Measurements from ENCODE around the gene LYRM4. TPM values are rescaled to one million over a fixed set of nuclear protein-coding genes. Genes with fewer than 3 reads are reported as not detected.

LYRM4 gene
- total RNA-seq, 6 experiments from 2014 or later = 5.7 to 11.5 (median 8.5) TPM

DNA sequence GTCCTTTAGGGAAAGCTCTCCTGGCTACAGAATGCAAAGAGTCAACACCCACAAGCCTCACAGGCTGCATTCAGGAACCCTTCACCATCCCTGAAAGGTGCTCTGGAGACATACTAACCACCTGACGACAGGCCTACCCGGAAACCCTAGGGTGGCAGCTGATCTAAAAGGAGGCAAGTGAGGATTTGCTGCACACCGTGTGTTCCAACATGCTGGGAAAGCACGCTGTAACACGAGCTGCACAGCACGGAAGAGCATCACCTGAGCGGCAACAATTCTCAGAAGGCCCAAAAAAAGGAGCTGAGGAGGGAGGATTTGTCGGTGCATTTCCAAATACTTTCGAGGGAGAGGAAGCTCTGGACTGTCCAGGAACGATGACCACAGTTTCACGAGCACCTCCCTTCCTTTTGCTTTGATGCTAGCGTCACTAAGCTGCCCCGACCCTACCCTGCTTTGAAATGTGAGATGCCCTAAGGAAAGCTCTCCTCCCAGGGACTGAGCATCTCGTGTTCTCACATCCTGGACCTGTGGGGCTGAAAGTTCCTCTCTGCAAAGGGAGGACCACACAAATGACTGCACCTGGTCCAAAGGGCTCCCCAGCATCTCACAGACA, 88.6 kb downstream of the LYRM4 start:
- no peaks in the 10 kb centered on the region for H3K27me3 ChIP-seq
- H3K4me3 ChIP-seq = no peak overlapping the region
- TF ChIP-seq, protein P1, sequence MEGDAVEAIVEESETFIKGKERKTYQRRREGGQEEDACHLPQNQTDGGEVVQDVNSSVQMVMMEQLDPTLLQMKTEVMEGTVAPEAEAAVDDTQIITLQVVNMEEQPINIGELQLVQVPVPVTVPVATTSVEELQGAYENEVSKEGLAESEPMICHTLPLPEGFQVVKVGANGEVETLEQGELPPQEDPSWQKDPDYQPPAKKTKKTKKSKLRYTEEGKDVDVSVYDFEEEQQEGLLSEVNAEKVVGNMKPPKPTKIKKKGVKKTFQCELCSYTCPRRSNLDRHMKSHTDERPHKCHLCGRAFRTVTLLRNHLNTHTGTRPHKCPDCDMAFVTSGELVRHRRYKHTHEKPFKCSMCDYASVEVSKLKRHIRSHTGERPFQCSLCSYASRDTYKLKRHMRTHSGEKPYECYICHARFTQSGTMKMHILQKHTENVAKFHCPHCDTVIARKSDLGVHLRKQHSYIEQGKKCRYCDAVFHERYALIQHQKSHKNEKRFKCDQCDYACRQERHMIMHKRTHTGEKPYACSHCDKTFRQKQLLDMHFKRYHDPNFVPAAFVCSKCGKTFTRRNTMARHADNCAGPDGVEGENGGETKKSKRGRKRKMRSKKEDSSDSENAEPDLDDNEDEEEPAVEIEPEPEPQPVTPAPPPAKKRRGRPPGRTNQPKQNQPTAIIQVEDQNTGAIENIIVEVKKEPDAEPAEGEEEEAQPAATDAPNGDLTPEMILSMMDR (IDR thresholded peaks at IDR 0.05) = no peak
- TF ChIP-seq POLR2A (IDR thresholded peaks at IDR 0.05) = no peak
- no peaks in the 10 kb centered on the region for H3K9me3 ChIP-seq
- intact Hi-C loops (cut with DNase I) = no loop called here
- no peak for DNase-seq
- no peak for ATAC-seq
- no peaks in the 10 kb centered on the region for H3K36me3 ChIP-seq
- H3K4me1 ChIP-seq = no peaks in the 10 kb centered on the region
- no peak overlapping the region for H3K27ac ChIP-seq
- WGBS (ENCODE audit: insufficient coverage, low coverage, low lambda C conversion rate, missing lambda C conversion rate) = 82% methylated on average over 14 of the region's 14 CpGs

GRCh38 chr6:5167501-5167900, 93.2 kb downstream of the LYRM4 start:
- no peak overlapping the region for H3K27ac ChIP-seq
- no peaks in the 10 kb centered on the region for H3K4me1 ChIP-seq
- DNase-seq = no peak
- ATAC-seq = no peak
- no peaks in the 10 kb centered on the region for H3K27me3 ChIP-seq
- no peaks in the 10 kb centered on the region for H3K36me3 ChIP-seq
- 63% methylated on average over 4 of the region's 4 CpGs for WGBS (ENCODE audit: insufficient coverage, low coverage, low lambda C conversion rate, missing lambda C conversion rate)
- no peak overlapping the region for H3K4me3 ChIP-seq
- intact Hi-C loops (cut with DNase I) = no loop called here
- H3K9me3 ChIP-seq = no peaks in the 10 kb centered on the region
- TF ChIP-seq POLR2A (IDR thresholded peaks at IDR 0.05) = no peak
- TF ChIP-seq, protein P1 (IDR thresholded peaks at IDR 0.05) = no peak

DNA sequence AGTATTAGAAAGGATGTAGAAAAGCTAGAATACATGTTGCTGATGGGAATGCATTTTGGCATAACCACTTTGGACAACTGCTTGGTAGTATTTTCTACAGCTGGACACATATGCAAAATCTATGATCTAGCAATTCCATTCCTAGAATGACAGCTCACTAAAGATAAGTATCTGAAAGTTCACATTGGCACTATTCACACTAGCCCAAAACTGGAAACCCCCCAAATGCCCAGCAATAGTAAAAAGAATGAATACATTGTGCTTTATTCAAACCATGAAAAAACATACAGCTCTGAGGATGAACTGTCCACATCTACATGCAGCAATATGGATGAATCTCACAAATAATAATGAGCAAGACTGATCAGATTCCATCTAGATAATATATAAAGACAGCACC, 96.7 kb downstream of the LYRM4 start:
- H3K27me3 ChIP-seq = no peaks in the 10 kb centered on the region
- DNase-seq = no peak

GRCh38 chr6:5163247-5163646, 97.5 kb downstream of the LYRM4 start:
- no peaks in the 10 kb centered on the region for H3K27me3 ChIP-seq
- ATAC-seq = no peak
- DNase-seq = no peak
- no peaks in the 10 kb centered on the region for H3K36me3 ChIP-seq
- 93% methylated on average over 6 of the region's 6 CpGs for WGBS (ENCODE audit: insufficient coverage, low coverage, low lambda C conversion rate, missing lambda C conversion rate)
- TF ChIP-seq, protein P1 (IDR thresholded peaks at IDR 0.05) = no peak
- no peak for TF ChIP-seq POLR2A (IDR thresholded peaks at IDR 0.05)
- no peak overlapping the region for H3K27ac ChIP-seq
- intact Hi-C loops (cut with DNase I) = no loop called here
- no peaks in the 10 kb centered on the region for H3K4me1 ChIP-seq
- H3K4me3 ChIP-seq = no peak overlapping the region
- H3K9me3 ChIP-seq = no peaks in the 10 kb centered on the region

More for the DNA sequence above, 96.7 kb downstream of the LYRM4 start:
- Histone ChIP-seq H3K27ac (no peak overlapping the region), H3K9me3 (no peaks in the 10 kb centered on the region), H3K4me3 (no peak overlapping the region), H3K4me1 (no peaks in the 10 kb centered on the region), H3K36me3 (no peaks in the 10 kb centered on the region)
- TF ChIP-seq POLR2A (IDR thresholded peaks at IDR 0.05) = no peak
- TF ChIP-seq, protein P1 (IDR thresholded peaks at IDR 0.05) = no peak
- intact Hi-C loops (cut with DNase I) = no loop called here
- ATAC-seq = no peak

DNA sequence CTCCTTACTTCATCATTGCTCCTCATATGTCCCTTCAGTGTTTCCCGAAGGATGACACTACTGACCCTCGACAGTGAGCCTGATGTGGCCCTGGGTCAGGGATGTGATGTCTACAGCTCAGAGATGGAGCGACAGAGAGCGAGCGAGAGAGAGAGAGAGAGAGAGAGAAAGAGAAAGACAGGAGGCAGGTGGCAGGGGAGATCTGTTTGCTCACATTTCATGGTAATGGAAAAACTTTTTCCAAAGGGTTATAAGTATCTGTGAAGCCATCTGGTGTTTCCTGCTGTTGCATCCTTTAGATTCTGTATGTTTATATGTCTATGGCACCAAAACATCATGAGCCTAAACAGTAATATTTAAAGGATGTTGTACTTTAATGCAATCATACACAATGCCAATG, 98.4 kb downstream of the LYRM4 start:
- Histone ChIP-seq H3K9me3 (no peaks in the 10 kb centered on the region), H3K27ac (no peak overlapping the region), H3K4me1 (no peaks in the 10 kb centered on the region), H3K36me3 (no peaks in the 10 kb centered on the region), H3K4me3 (no peak overlapping the region), H3K27me3 (no peaks in the 10 kb centered on the region)
- intact Hi-C loops (cut with DNase I) = no loop called here
- TF ChIP-seq, protein P1 (IDR thresholded peaks at IDR 0.05) = no peak
- no peak for TF ChIP-seq POLR2A (IDR thresholded peaks at IDR 0.05)
- DNase-seq (no peak), ATAC-seq (no peak)
- WGBS (ENCODE audit: insufficient coverage, low coverage, low lambda C conversion rate, missing lambda C conversion rate) = 88% methylated on average over 2 of the region's 5 CpGs

Measured in right lobe of liver (tissue), 6 donors.